SK-N-SH (cell line): Measurements from ENCODE around the gene PRPF40A.

ENCODE experiments used
- CTCF ChIP-seq: fragments of 200-600 bp; sonication (generic); IDR thresholded peaks from 2 replicates; pipeline ENCODE4 v1.6.1; 2017; ENCODE audit warnings: antibody characterized with exemption, mild to moderate bottlenecking, moderate library complexity
- ELF1 ChIP-seq: IDR thresholded peaks from 2 replicates; pipeline ENCODE4 v1.4.0; 2012
- EP300 ChIP-seq, 2 experiments: IDR thresholded peaks; 2 replicates each; pipeline versions ENCODE4 v1.4.0 to v1.6.1; 2012; ENCODE audit warnings: borderline replicate concordance in 1 of 2, low read depth in 1 of 2, low read length in 1 of 2
- GABPA ChIP-seq: IDR thresholded peaks from 2 replicates; pipeline ENCODE4 v1.4.0; 2012; ENCODE audit warnings: low read depth, mild to moderate bottlenecking
- MAX ChIP-seq: IDR thresholded peaks from 2 replicates; pipeline ENCODE4 v1.4.0; 2012; ENCODE audit warnings: low read depth
- MXI1 ChIP-seq: IDR thresholded peaks from 2 replicates; pipeline ENCODE4 v1.6.1; 2012; ENCODE audit warnings: mild to moderate bottlenecking, low read depth, low read length, improper control_type of control experiment
- REST ChIP-seq: IDR thresholded peaks from 2 replicates; pipeline ENCODE4 v1.6.1; 2012; ENCODE audit warnings: mild to moderate bottlenecking, low read depth, low read length, moderate library complexity

- TF ChIP-seq REST (no peak), MXI1 (no peak), EP300 (IDR thresholded peaks at IDR 0.05; ENCODE audit: borderline replicate concordance in 1 of 2, low read depth in 1 of 2, low read length in 1 of 2) (no peak), ELF1 (no peak), CTCF (no peak), GABPA (no peak), MAX (no peak)
These were observed 92.5 kb downstream of the PRPF40A start for GRCh38 chr2:152624805-152625204.
